HepG2 (cell line): Measurements from ENCODE around the gene EBF4. TPM values are rescaled to one million over a fixed set of nuclear protein-coding genes. Genes with fewer than 3 reads are reported as not detected.
A peak's percentile ranks its signal among the peaks of the same experiment; 100 is the strongest.

ENCODE experiments used
- ATAC-seq: fragments of 200-7000 bp; cut with Tn5 transposase; 3 replicates; pipeline ENCODE4 v1.9.1; 2020; ENCODE audit warnings: mild to moderate bottlenecking, moderate library complexity
- BruUV-seq: library from RNA; stranded (reverse); fragments of 400-500 nt; replicated peaks from 2 replicates; lab custom pipeline; 2021; lab: Mats Ljungman, UMichigan
- CTCF ChIA-PET: fragments of 300-600 bp; formaldehyde crosslinking; extraction: SDS; loops from one replicate; lab custom pipeline; 2021; ENCODE audit warnings: low total read pairs, inconsistent platforms, low intra/inter-chr PET ratio; lab: Yijun Ruan, JAX
- POLR2A ChIA-PET: fragments of 350-600 bp; sonication (Branson Sonifier 250); formaldehyde crosslinking; loops from one replicate; lab custom pipeline; 2020; ENCODE audit warnings: antibody characterized with exemption, inconsistent platforms; lab: Yijun Ruan, JAX
- DNase-seq: peaks from one replicate; pipeline ENCODE4 v3.0.0-alpha.2; 2015; ENCODE audit warnings: low spot score
- FAIRE-seq: peaks from 3 replicates; lab custom pipeline; 2011; peaks lifted over from hg19 to GRCh38; lab: Jason Lieb, UNC
- H2AFZ ChIP-seq: one replicate; pipeline ENCODE4 v1.6.1; 2011; ENCODE audit warnings: low read length, inconsistent platforms
- H3K27ac ChIP-seq: fragments of 300-600 bp; 3 replicates; pipeline ENCODE4 v1.8.0; 2011; ENCODE audit warnings: mixed run types, mild to moderate bottlenecking, mixed read lengths, low read length, inconsistent platforms; ENCODE audit not compliant: insufficient read depth; ENCODE audit errors: extremely low read length
- H3K27me3 ChIP-seq, 2 experiments: fragments of 200-600 bp in 1 of 2; 2 replicates in 1 of 2; 3 replicates in 1 of 2; pipeline versions ENCODE4 v1.6.0 to v1.8.0; 2011; ENCODE audit warnings: low read length in 2 of 2, mild to moderate bottlenecking in 2 of 2, moderate library complexity in 2 of 2, inconsistent platforms in 1 of 2; ENCODE audit not compliant: insufficient read depth in 2 of 2, control insufficient read depth in 1 of 2
- H3K36me3 ChIP-seq, 2 experiments: fragments of 200-600 bp in 1 of 2; replicated peaks in 1 of 2; 2 replicates in 1 of 2; 3 replicates in 1 of 2; pipeline versions ENCODE4 v1.5.1 to v1.8.0; 2011; ENCODE audit warnings: low read length in 2 of 2, inconsistent platforms in 1 of 2; ENCODE audit not compliant: insufficient read depth in 2 of 2, control insufficient read depth in 1 of 2
- H3K4me1 ChIP-seq: 2 replicates; pipeline ENCODE4 v1.5.1; 2012; ENCODE audit warnings: low read length, inconsistent platforms; ENCODE audit not compliant: insufficient read depth
- H3K4me2 ChIP-seq: 2 replicates; pipeline ENCODE4 v1.6.0; 2011; ENCODE audit warnings: low read depth, low read length, inconsistent platforms
- H3K4me3 ChIP-seq, 3 experiments: fragments of 200-600 bp in 1 of 3; sonication (generic), shearing (Covaris generic) in 1 of 3; replicated peaks in 1 of 3; 2 replicates each; pipeline ENCODE4 v1.5.1; 2011 to 2016; ENCODE audit warnings: low read length in 3 of 3, inconsistent platforms in 2 of 3, low read depth in 2 of 3, mild to moderate bottlenecking in 2 of 3, control low read depth in 1 of 3, mixed read lengths in 1 of 3; ENCODE audit not compliant: insufficient read depth in 1 of 3
- H3K79me2 ChIP-seq: one replicate; pipeline ENCODE4 v1.6.1; 2011; ENCODE audit warnings: low read length, inconsistent platforms; ENCODE audit not compliant: insufficient read depth
- H3K9ac ChIP-seq: 2 replicates; pipeline ENCODE4 v1.6.0; 2011; ENCODE audit warnings: mild to moderate bottlenecking, low read depth, low read length, inconsistent platforms; ENCODE audit not compliant: insufficient read depth
- H3K9me3 ChIP-seq: 2 replicates; pipeline ENCODE4 v1.5.1; 2012; ENCODE audit warnings: mild to moderate bottlenecking, low read length
- H4K20me1 ChIP-seq: 2 replicates; pipeline ENCODE4 v1.6.0; 2011; ENCODE audit warnings: inconsistent platforms, mild to moderate bottlenecking, low read length, moderate library complexity; ENCODE audit not compliant: insufficient read depth
- ATM ChIP-seq: fragments of 450-650 bp; IDR thresholded peaks from 2 replicates; pipeline ENCODE4 v1.7.1; 2017; ENCODE audit warnings: mild to moderate bottlenecking, borderline replicate concordance
- CBFB ChIP-seq: sonication (generic); formaldehyde crosslinking; IDR thresholded peaks from 2 replicates; pipeline ENCODE4 v1.4.0; 2020; ENCODE audit warnings: missing genetic modification reagents
- E2F2 ChIP-seq: sonication (generic); formaldehyde crosslinking; IDR thresholded peaks from 2 replicates; pipeline ENCODE4 v1.4.0; 2020; ENCODE audit warnings: missing genetic modification reagents, borderline replicate concordance
- GATAD1 ChIP-seq: IDR thresholded peaks from 2 replicates; pipeline ENCODE4 v1.6.1; 2016; ENCODE audit warnings: missing genetic modification reagents, missing compliant biosample characterization
- KLF12 ChIP-seq: sonication (generic); formaldehyde crosslinking; IDR thresholded peaks from 2 replicates; pipeline ENCODE4 v1.4.0; 2020; ENCODE audit warnings: missing genetic modification reagents, borderline replicate concordance
- MNT ChIP-seq: fragments of 450-650 bp; IDR thresholded peaks from 2 replicates; pipeline ENCODE4 v1.6.1; 2016
- NFYC ChIP-seq: IDR thresholded peaks from 2 replicates; pipeline ENCODE4 v1.6.1; 2016; ENCODE audit warnings: missing genetic modification reagents, missing compliant biosample characterization
- POGK ChIP-seq: sonication (generic); formaldehyde crosslinking; conservative IDR thresholded peaks from 2 replicates; pipeline ENCODE4 v1.8.0; 2022; ENCODE audit warnings: mild to moderate bottlenecking, moderate library complexity, missing genetic modification reagents
- SMC3 ChIP-seq: IDR thresholded peaks from 2 replicates; pipeline ENCODE4 v1.6.1; 2011; ENCODE audit warnings: low read length, improper control_type of control experiment
- SP1 ChIP-seq, 2 experiments: fragments of 450-650 bp in 1 of 2; sonication (generic) in 1 of 2; formaldehyde crosslinking in 1 of 2; IDR thresholded peaks; 2 replicates each; pipeline versions ENCODE4 v1.4.0 to v1.6.1; 2016 to 2020; ENCODE audit warnings: missing genetic modification reagents in 1 of 2
- THAP9 ChIP-seq: sonication (generic); formaldehyde crosslinking; IDR thresholded peaks from 2 replicates; pipeline ENCODE4; 2020; ENCODE audit warnings: missing genetic modification reagents, mild to moderate bottlenecking, borderline replicate concordance
- ZBTB7B ChIP-seq: sonication (generic); formaldehyde crosslinking; IDR thresholded peaks from 2 replicates; pipeline ENCODE4 v1.4.0; 2020; ENCODE audit warnings: missing genetic modification reagents
- ZFY ChIP-seq: sonication (generic); formaldehyde crosslinking; IDR thresholded peaks from 2 replicates; pipeline ENCODE4 v1.4.0; 2020; ENCODE audit warnings: missing genetic modification reagents
- ZNF180 ChIP-seq: sonication (generic); formaldehyde crosslinking; IDR thresholded peaks from 2 replicates; pipeline ENCODE4 v1.4.0; 2020; ENCODE audit warnings: low read depth, missing genetic modification reagents, borderline replicate concordance
- ZNF350 ChIP-seq: sonication (generic); formaldehyde crosslinking; IDR thresholded peaks from 2 replicates; pipeline ENCODE4 v1.4.0; 2020; ENCODE audit warnings: mild to moderate bottlenecking, low read depth, missing genetic modification reagents, borderline replicate concordance
- ZNF572 ChIP-seq: sonication (generic); formaldehyde crosslinking; IDR thresholded peaks from 2 replicates; pipeline ENCODE4 v1.5.1; 2020; ENCODE audit warnings: mild to moderate bottlenecking, missing genetic modification reagents
- WGBS: methylation state at CpG from one replicate; pipeline ENCODE4 v1.1.6; 2017; ENCODE audit warnings: low lambda C conversion rate; 5-methylcytosine and 5-hydroxymethylcytosine counted together
- in situ Hi-C: cut with HindIII; loops from 2 replicates; pipeline ENCODE4 v1.10.0; 2017; ENCODE audit warnings: low pct_unique_long_range_greater_than_20kb; ENCODE audit not compliant: extremely low pct_ligation_motif_present
- intact Hi-C: fragments of 100-400 bp; cut with micrococcal nuclease; formaldehyde crosslinking; loops from one replicate; pipeline ENCODE4 v1.10.0; 2022; ENCODE audit not compliant: unreplicated experiment
- polyA plus RNA-seq, 8 experiments: library from polyadenylated mRNA; depleted of rRNA in 3 of 8; stranded (reverse) in 7 of 8; unstranded in 1 of 8; fragments of >200 nt; fragmentation: Illumina TruSeq in 4 of 8; extraction: Trizol in 4 of 8; gene quantifications; 2 replicates each; pipeline versions ENCODE4 v1.2.1 to v1.2.3, GENCODE V29; 2011 to 2016; ENCODE audit warnings: low read depth in 4 of 8, missing spikeins in 1 of 8, mixed read lengths in 1 of 8; ENCODE audit not compliant: insufficient read depth in 1 of 8
- total RNA-seq, 5 experiments: library from RNA; depleted of rRNA; stranded (reverse); fragments of >200 nt; fragmentation: Illumina TruSeq; extraction: Trizol; gene quantifications; 2 replicates each; pipeline ENCODE4 v1.2.3, GENCODE V29; 2016; ENCODE audit warnings: low read depth in 1 of 5

Gene EBF4
- total and polyA plus RNA-seq, 2 of the 13 experiments (the other 11 are each of a cell fraction or from before 2014, with no cell fraction given), result 0.84 to 2.2 TPM

- H2AFZ ChIP-seq, result no peak overlapping the region
- no peak overlapping the region for H3K4me3 ChIP-seq
- peaks cover 23% of the 10 kb centered on the region for H3K4me1 ChIP-seq
- 0 out of 2 replicates have a peak, but pooled peaks cover under 1% of the 10 kb centered on the region for H4K20me1 ChIP-seq
- intact Hi-C loops, result loop anchor here (1.0 kb wide), 1 partner anchor 96 kb away; no protein-coding TSS in a partner anchor
- DNase-seq, result peak; percentile 64
- BruUV-seq, result no TSS peak
- H3K27me3 ChIP-seq, result peaks cover 21 to 74% of the 10 kb centered on the region in 2 experiments
- POLR2A ChIA-PET, result no interaction called here
- 4% methylated on average over 5 of the region's 5 CpGs for WGBS
- H3K79me2 ChIP-seq, result no peaks in the 10 kb centered on the region
- H3K4me2 ChIP-seq, result no peak overlapping the region
- no peak overlapping the region for H3K9ac ChIP-seq
- peak; percentile 66 for FAIRE-seq
- ATAC-seq, result peak; percentile 59
- in situ Hi-C loops, result loop anchor here (5.0 to 10.0 kb wide), 2 partner anchors 89 to 106 kb away; partner anchors contain the start of genes PCED1A and VPS16
- no peaks in the 10 kb centered on the region for H3K9me3 ChIP-seq
- CTCF ChIA-PET, result interaction anchor here (2.9 kb wide), 1 partner anchor 95 kb away, joined by 27 read pairs; no protein-coding TSS in a partner anchor
- H3K36me3 ChIP-seq, result no peaks in the 10 kb centered on the region
- no peak overlapping the region for H3K27ac ChIP-seq
- no peak for TF ChIP-seq ATM
- TF ChIP-seq SMC3, result peak; percentile 71
- TF ChIP-seq THAP9 (CRISPR knock-in tag), result no peak
- no peak for TF ChIP-seq ZNF180 (CRISPR knock-in tag)
- no peak for TF ChIP-seq KLF12 (CRISPR knock-in tag)
- no peak for TF ChIP-seq NFYC (CRISPR knock-in tag)
- 0 out of 2 replicates have a peak, but pooled peaks have one; percentile 19 for TF ChIP-seq ZNF350 (CRISPR knock-in tag)
- no peak for TF ChIP-seq SP1 (IDR thresholded peaks at IDR 0.05)
- no peak for TF ChIP-seq SP1 (CRISPR knock-in tag; IDR thresholded peaks at IDR 0.05)
- TF ChIP-seq ZFY (CRISPR knock-in tag), result no peak
- TF ChIP-seq ZNF572, result 0 out of 2 replicates have a peak, but pooled peaks have one; percentile 36
- TF ChIP-seq ZBTB7B (CRISPR knock-in tag), result peak; percentile 70; the same call in 1 of the 2 replicates
- TF ChIP-seq E2F2 (CRISPR knock-in tag), result 0 out of 2 replicates have a peak, but pooled peaks have one; percentile 75
- 0 out of 2 replicates have a peak, but pooled peaks have one; percentile 44 for TF ChIP-seq CBFB (CRISPR knock-in tag)
- TF ChIP-seq GATAD1, result no peak
- TF ChIP-seq POGK (CRISPR knock-in tag), result peak; percentile 42; the same call in 1 of the 2 replicates
- TF ChIP-seq MNT, result peak; percentile 86
These were observed 63.6 kb downstream of the EBF4 start for GRCh38 chr20:2756056-2756611.
